HL-60/S4 treated with retinoic acid at 250 ng/mL for 4 days and 3 days (cell line): ENCODE data around the gene ALPI.
"Not testable (repeated sequence)": the region's sequence is repeated elsewhere in the genome, so short reads cannot be mapped to it uniquely, and the experiment has no call there.

Experiments
- in situ Hi-C: fragments of 300-500 bp; cut with MboI; formaldehyde crosslinking; loops from 2 replicates; pipeline ENCODE4 v1.7.0; 2022; ENCODE audit warnings: low sequenced_read_pairs

The ALPI gene

GRCh38 chr2:232420463-232421188 is 35.3 kb upstream of the ALPI start:
- in situ Hi-C loops: no loop called here

DNA sequence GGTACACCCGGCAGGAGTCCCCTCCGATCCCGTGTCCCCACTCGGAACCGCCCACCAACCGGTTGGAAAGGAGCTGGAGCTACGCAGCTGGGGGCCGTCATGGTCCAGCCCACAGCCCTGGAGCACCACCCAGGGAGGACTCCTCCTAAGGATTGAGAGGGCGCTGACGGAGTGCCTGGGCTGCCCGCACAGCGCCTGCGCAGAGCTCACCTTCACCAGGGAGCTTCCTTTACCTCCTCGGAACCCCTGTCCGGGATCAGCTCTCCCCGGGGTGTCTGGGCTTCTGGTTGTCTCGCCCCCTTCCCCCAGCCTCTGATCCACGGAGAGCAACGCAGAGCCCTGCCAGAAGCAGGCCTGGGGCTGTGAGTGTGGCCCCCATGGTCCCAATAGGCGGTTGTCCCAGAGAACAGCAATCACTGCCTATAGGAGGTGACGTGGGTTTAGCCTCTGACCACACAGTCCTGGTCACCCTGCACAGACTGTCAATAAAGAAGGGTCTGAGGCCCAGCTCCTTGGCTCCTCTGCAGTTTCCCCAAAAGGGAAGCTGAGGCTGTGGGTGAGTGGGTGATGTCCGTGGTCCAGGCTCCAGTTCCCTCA is 34.7 kb upstream of the ALPI start:
- in situ Hi-C loops: no loop called here

- in situ Hi-C loops: no loop called here
Measured at GRCh38 chr2:232422051-232422450, 33.9 kb upstream of the ALPI start.

GRCh38 chr2:232422996-232423395 is 33.0 kb upstream of the ALPI start:
- in situ Hi-C loops: not testable (repeated sequence)

DNA sequence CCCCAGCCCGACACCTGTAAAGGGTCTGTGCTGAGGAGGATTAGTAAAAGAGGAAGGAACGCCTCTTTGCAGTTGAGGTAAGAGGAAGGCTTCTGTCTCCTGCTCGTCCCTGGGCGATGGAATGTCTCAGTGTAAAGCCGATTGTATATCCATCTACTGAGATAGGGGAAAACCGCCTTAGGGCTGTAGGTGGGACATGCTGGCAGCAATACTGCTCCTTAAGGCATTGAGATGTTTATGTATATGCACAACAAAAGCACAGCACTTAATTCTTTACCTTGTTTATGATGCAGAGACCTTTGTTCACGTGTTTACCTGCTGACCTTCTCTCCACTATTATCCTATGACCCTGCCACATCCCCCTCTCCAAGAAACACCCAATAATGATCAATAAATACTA is 32.5 kb upstream of the ALPI start:
- in situ Hi-C loops: not testable (repeated sequence)

GRCh38 chr2:232431705-232432590 is 24.0 kb upstream of the ALPI start:
- in situ Hi-C loops: loop anchor here (25.0 kb wide), 1 partner anchor 520 kb away; no protein-coding TSS in a partner anchor

- in situ Hi-C loops: loop anchor here (25.0 kb wide), 1 partner anchor 520 kb away; no protein-coding TSS in a partner anchor
Measured at GRCh38 chr2:232432598-232433184, 23.3 kb upstream of the ALPI start.

DNA sequence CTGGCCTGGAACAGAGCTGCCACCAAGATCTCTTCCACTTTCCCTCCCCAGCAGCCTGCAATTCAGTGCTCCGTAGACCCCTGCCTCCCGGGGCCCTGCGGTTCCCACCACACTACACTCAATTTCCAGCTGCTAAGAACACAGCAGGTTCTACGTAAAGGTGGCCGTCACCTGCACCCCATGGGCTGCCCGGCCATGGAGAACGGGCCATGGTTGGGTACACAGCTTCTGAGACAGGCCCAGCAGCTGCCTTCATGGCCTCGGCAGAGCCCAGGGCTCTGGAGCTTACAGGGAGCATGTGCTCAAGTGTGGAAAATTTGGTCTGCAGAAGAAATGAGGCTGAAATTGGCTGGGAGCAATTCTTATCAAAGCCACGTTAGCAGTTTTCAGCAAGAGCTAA is 22.3 kb upstream of the ALPI start:
- in situ Hi-C loops: loop anchor here (25.0 kb wide), 1 partner anchor 521 kb away; no protein-coding TSS in a partner anchor

- in situ Hi-C loops: loop anchor here (25.0 kb wide), 1 partner anchor 522 kb away; no protein-coding TSS in a partner anchor
Measured at GRCh38 chr2:232434091-232434490, 21.9 kb upstream of the ALPI start.

- in situ Hi-C loops: loop anchor here (25.0 kb wide), 1 partner anchor 522 kb away; no protein-coding TSS in a partner anchor
Measured at GRCh38 chr2:232434563-232435374, 21.2 kb upstream of the ALPI start.

- in situ Hi-C loops: loop anchor here (25.0 kb wide), 1 partner anchor 523 kb away; no protein-coding TSS in a partner anchor
Measured at GRCh38 chr2:232435375-232435648, 20.6 kb upstream of the ALPI start.

DNA sequence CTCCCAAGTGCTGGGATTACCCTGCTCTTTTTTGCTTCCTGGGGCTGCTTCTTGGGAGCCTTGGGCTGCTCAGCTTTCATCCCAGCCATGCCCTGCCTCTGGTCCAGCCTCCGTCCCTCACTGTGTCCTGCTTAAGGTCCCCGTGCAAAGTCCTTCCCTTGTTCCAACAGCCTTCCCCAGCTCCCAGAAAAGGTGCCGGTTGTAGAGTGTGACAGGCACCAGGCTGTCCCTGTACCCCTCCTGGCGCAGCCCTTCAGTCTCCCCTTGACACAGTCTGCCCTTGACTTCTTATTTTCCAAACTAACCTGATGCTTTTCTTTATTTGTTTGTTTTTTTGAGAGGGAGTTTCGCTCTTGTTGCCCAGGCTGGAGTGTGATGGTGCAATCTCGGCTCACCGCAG is 20.1 kb upstream of the ALPI start:
- in situ Hi-C loops: loop anchor here (25.0 kb wide), 1 partner anchor 524 kb away; no protein-coding TSS in a partner anchor

- in situ Hi-C loops: loop anchor here (25.0 kb wide), 1 partner anchor 524 kb away; no protein-coding TSS in a partner anchor
Measured at GRCh38 chr2:232436381-232437194, 19.4 kb upstream of the ALPI start.

GRCh38 chr2:232437195-232437571 is 18.8 kb upstream of the ALPI start:
- in situ Hi-C loops: loop anchor here (25.0 kb wide), 1 partner anchor 525 kb away; no protein-coding TSS in a partner anchor

GRCh38 chr2:232438091-232438490 is 17.9 kb upstream of the ALPI start:
- in situ Hi-C loops: loop anchor here (25.0 kb wide), 1 partner anchor 526 kb away; no protein-coding TSS in a partner anchor

DNA sequence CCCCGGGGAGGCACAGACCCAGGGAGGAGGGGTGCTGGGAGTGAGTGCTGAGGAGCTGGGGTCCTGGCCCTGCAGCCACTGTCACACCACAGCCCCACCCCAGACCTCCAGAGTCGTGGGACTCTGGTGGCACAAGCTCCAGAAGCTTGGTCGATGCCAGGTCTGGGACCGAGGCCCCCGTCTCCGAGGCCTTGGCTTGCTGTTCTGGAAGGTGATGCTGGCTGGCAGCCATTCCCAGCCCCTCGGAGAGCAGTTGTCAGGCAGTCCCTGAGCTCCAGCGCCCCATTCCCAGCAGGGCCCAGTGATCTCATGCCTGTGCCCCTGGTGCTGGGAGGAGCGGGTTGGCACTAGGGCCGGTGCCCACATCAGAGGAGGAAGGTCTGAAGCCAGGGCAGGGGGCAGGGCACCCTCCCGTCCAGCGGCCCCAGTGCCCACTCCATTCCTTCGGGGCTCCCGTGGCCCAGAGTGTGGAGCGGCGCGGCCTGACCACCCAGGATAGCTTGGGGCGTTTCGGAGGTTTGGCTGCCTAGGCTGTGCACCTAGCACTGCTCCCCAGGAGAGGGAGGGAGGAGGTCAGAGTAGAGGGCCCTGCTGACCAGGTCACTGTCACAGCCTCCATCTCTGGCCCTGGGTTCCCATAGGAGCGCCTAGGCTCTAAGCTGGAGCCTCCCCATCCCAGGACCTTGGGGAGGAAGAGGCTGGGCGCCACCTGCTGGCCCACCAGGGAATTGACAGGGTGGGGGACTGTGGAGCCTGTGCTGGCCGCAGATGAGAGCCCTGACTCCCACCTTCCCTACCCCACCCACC is 16.8 kb upstream of the ALPI start:
- in situ Hi-C loops: loop anchor here (25.0 kb wide), 1 partner anchor 527 kb away; no protein-coding TSS in a partner anchor

DNA sequence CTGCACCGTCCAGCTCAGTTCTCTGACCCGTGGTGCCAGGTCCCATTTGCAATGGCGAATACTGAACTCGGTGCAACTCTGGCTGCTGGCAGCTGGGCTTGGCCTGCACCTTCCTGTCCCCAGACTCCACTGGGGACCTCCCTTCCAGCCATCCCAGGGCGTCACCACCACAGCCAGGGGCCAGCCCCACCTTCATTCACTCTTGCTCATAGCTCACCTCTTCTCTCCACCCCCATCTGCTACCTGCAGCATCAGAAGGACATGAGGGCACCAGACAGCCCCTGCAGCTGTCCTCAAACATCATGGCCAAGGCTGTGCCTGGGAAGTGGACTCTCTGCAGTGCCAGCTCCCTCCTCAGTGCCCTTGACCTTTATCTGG is 16.2 kb upstream of the ALPI start:
- in situ Hi-C loops: loop anchor here (25.0 kb wide), 1 partner anchor 527 kb away; no protein-coding TSS in a partner anchor
